ENCODE data around the gene SNAP29. TPM values are rescaled to one million over a fixed set of nuclear protein-coding genes. Genes with fewer than 3 reads are reported as not detected.

Gene SNAP29
- total RNA-seq, 1 experiment from 2014 or later: 17.9 TPM

- no peak overlapping the region for H3K27ac ChIP-seq (ENCODE audit: insufficient read length, low read depth, low read length)
- no peak overlapping the region for H3T11ph ChIP-seq (ENCODE audit: low read length)
- peaks cover 6 to 58% (median 24%) of the 10 kb centered on the region in 3 experiments; a peak in 6 of 7 replicates for H3K36me3 Mint-ChIP-seq (ENCODE audit: insufficient read depth in 1 of 3, low read depth in 3 of 3)
Measured at GRCh38 chr22:20811971-20812660, 46.7 kb upstream of the SNAP29 start.

More at GRCh38 chr22:20811971-20812660, 46.7 kb upstream of the SNAP29 start:
- Histone ChIP-seq H4K20me1 (ENCODE audit: control insufficient read depth, insufficient read depth, insufficient read length) (no peaks in the 10 kb centered on the region), H3K79me1 (ENCODE audit: insufficient read depth, low read depth, low read length, poor library complexity, severe bottlenecking) (no peaks in the 10 kb centered on the region), H4K8ac (replicated peaks; ENCODE audit: insufficient read length, low read depth, low read length) (no peak overlapping the region), H3K27me3 (ENCODE audit: insufficient read depth, low read length) (no peaks in the 10 kb centered on the region), H3K4me2 (ENCODE audit: insufficient read depth, insufficient read length, low read length) (no peak overlapping the region), H3K4me1 (ENCODE audit: insufficient read depth, low read length) (no peaks in the 10 kb centered on the region), H3K4ac (ENCODE audit: low read depth, low read length) (no peak overlapping the region), H2BK15ac (ENCODE audit: low read depth, low read length) (no peak overlapping the region), H4K5ac (ENCODE audit: insufficient read length, low read depth, low read length) (no peak overlapping the region), H2BK120ac (ENCODE audit: low read depth, low read length, poor library complexity, severe bottlenecking) (no peak overlapping the region), H2BK12ac (ENCODE audit: insufficient read length, low read depth, low read length) (no peak overlapping the region), H3K56ac (ENCODE audit: insufficient read length, low read depth, low read length) (no peak overlapping the region), H3K18ac (ENCODE audit: insufficient read length, low read depth, low read length) (no peak overlapping the region), H3K14ac (ENCODE audit: insufficient read depth, low read length) (no peak overlapping the region), H2AFZ (ENCODE audit: low read length) (no peak overlapping the region), H3K23ac (ENCODE audit: insufficient read length, low read depth, low read length) (no peak overlapping the region), H2AK5ac (ENCODE audit: insufficient read length, low read length) (no peak overlapping the region), H2BK20ac (ENCODE audit: low read depth, low read length, poor library complexity, severe bottlenecking) (no peak overlapping the region), H4K91ac (ENCODE audit: insufficient read length, low read depth, low read length) (no peak overlapping the region), H2BK5ac (ENCODE audit: insufficient read length, low read length) (no peak overlapping the region), H3K23me2 (ENCODE audit: insufficient read length, low read depth, low read length, poor library complexity, severe bottlenecking) (no peaks in the 10 kb centered on the region), H3K9me3 (ENCODE audit: control insufficient read depth, low read depth, low read length) (no peaks in the 10 kb centered on the region), H3K79me2 (ENCODE audit: insufficient read depth, low read length) (no peaks in the 10 kb centered on the region), H3K9ac (ENCODE audit: extremely low read depth, insufficient read length, low read length) (no peak overlapping the region)
- no peak overlapping the region for H3K27ac Mint-ChIP-seq
- no peak for TF ChIP-seq CTCF (conservative IDR thresholded peaks at IDR 0.05)
- DNase-seq: no peak
- no peaks in the 10 kb centered on the region for H3K27me3 Mint-ChIP-seq (ENCODE audit: low read depth)
- H3K9me3 Mint-ChIP-seq: no peaks in the 10 kb centered on the region
- no peaks in the 10 kb centered on the region for H3K4me1 Mint-ChIP-seq
- no CpG with 5 or more reads among the region's 5 CpGs for WGBS (ENCODE audit: extremely low coverage, insufficient read length, low lambda C conversion rate)
- H3K4me3 Mint-ChIP-seq: no peak overlapping the region

Measured in H9 (cell line).